Fibroblast of skin of back (primary cell): Measurements from ENCODE around the gene PNPLA7.
A peak's percentile ranks its signal among the peaks of the same experiment; 100 is the strongest.
"Not testable (repeated sequence)": the region's sequence is repeated elsewhere in the genome, so short reads cannot be mapped to it uniquely, and the experiment has no call there.

Experiments used
- DNase-seq: peaks from one replicate; pipeline ENCODE4 v3.0.0-alpha.2; 2013

The PNPLA7 gene

GRCh38 chr9:137575364-137575715 is 25.1 kb upstream of the PNPLA7 start:
- DNase-seq = no peak

DNA sequence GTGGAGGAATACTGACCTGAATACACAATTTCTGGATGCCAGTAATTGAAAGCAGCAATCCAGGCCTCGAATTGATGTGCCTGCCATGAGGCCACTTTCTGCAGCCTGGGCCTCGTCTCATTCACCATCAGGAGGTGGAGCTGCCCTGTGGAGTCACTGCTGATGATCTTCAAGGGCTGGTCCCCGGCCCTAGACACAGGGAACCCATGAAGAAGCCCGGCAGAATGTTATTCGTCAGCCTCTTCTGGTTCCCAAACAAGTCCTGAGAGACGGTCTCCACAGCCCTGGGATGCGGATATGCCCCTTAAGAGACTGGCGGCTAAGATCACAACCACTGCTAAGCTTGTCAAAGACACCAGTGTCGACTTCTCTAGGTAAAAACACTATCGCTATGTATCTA is 24.0 kb upstream of the PNPLA7 start:
- no peak for DNase-seq

GRCh38 chr9:137570566-137570965 is 20.4 kb upstream of the PNPLA7 start:
- no peak for DNase-seq

- no peak for DNase-seq
Observed at GRCh38 chr9:137569609-137570203, 19.5 kb upstream of the PNPLA7 start.

DNA sequence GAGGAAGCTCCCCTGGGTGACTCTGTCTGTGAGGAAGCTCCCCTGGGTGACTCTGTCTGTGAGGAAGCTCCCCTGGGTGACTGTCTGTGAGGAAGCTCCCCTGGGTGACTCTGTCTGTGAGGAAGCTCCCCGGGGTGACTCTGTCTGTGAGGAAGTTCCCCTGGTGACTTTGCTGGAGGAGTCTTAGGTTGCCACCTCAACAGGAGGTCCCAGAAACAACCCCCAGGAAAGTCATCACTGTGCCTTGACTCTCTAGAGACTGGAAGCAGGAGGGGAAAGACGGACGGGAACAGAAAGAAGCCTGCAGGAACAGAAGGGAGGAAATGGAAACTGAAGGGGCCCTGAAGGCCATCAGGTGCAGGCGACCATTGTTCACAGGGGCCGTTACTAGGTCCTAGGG is 18.2 kb upstream of the PNPLA7 start:
- not testable (repeated sequence) for DNase-seq

- no peak for DNase-seq
Observed at GRCh38 chr9:137564817-137565411, 14.7 kb upstream of the PNPLA7 start.

- DNase-seq = no peak
Observed at GRCh38 chr9:137564134-137564533, 13.9 kb upstream of the PNPLA7 start.

GRCh38 chr9:137558127-137558526 is 7.9 kb upstream of the PNPLA7 start:
- no peak for DNase-seq

GRCh38 chr9:137556069-137556838 is 6.1 kb upstream of the PNPLA7 start:
- no peak for DNase-seq

DNA sequence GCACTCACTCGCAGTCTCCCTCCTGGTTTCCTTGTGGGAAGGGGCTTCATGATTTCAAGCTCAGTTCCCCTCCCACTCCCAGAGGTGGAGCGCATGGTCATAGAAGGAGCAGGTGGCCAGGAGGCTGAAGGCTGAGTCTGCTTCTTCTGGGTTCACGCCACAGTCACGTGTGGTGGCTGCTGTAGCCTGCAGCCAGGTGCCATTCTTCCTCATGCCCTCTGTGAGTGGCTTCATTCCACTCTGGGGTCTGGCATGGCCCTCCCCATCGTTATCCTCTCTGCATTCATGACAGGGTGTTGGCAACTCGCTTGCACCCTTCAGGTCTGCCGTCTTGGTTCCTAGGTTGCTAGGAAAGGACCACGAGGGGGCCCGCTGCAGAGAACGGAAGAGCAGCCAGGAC is 5.0 kb upstream of the PNPLA7 start:
- DNase-seq = no peak

DNA sequence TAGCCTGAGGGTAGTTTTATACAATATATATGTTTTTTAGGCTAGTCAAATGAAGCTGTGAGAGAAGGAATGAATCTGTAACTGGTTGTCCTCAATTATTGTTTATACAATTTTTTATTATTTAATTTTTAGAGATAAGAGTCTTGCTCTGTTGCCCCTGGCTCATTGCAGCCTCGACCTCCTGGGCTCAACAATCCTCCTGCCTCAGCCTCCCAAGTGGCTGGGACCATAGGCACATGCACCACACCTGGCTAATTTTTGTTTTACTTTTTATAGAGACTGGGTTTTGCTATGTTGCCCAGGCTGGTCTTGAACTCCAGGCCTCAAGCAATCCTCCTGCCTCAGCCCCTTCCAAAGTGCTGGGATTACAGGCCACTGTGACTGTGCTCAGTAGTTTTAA is 4.1 kb upstream of the PNPLA7 start:
- no peak for DNase-seq

GRCh38 chr9:137553654-137554053 is 3.5 kb upstream of the PNPLA7 start:
- DNase-seq = not testable (repeated sequence)

DNA sequence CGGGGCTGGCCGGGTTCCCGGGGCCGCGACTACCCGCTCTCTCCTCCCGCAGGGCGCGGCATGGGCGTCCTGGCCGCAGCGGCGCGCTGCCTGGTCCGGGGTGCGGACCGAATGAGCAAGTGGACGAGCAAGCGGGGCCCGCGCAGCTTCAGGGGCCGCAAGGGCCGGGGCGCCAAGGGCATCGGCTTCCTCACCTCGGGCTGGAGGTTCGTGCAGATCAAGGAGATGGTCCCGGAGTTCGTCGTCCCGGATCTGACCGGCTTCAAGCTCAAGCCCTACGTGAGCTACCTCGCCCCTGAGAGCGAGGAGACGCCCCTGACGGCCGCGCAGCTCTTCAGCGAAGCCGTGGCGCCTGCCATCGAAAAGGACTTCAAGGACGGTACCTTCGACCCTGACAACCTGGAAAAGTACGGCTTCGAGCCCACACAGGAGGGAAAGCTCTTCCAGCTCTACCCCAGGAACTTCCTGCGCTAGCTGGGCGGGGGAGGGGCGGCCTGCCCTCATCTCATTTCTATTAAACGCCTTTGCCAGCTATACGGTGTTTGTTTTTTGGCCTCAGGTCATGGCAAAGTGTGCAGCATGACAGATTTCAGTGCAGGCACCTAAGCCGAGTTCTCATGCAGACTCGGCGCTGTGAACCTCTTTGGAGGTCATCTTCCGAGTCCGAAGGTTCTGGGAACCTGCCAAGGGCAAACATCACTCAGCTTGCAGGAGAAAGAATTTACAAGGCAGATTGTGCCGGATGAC is 2.0 kb upstream of the PNPLA7 start:
- DNase-seq = peak; percentile 12

DNA sequence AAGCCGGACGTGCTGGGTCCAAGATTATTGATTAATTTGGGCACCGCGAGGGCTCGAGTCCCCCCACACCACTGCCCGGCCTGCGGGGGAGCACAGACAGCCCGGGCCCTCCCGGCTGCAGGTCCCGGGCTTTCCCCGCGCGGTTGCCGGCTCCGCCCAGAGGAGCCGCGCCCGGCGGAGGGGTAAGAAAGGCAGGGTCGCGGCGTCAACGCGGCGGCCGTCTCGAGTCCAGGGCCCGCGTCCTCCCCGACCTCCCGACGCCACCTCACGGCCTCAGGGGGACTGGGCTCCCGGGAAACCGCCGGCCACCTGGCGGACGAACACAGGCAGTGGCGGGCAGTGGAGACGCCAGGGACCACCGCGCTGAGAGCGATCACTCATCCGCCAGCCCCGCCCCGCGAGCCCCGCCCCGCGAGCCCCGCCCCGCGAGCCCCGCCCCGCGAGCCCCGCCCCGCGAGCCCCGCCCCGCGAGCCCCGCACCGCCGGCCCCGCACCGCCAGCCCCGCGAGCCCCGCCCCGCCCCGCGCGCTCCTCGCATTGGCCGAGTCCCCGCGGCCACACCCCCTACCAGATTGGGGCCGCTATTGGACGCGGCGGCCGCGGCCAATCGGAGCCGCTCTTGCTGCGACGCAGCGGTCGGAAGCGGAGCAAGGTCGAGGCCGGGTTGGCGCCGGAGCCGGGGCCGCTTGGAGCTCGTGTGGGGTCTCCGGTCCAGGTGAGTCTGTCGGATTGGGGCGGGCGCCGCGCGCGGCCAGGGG is 1.2 kb upstream of the PNPLA7 start, which contains the start of gene MRPL41:
Gene MRPL41 (plus strand): TSS at position 616 of the 758 bp plus-strand sequence. CDS start 203 bp downstream, outside the sequence.
- DNase-seq = peak; percentile 87

DNA sequence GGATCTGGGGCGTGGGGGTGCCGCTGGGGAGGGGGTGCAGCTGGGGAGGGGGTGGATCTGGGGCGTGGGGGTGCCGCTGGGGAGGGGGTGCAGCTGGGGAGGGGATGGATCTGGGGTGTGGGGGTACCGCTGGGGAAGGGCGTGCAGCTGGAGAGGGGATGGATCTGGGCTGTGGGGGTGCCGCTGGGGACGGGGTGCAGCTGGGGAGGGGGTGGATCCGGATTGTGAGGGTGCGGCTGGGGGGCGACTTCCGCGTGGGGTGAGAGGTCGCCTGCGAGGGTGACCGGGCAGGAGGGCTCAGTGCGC is 709 bp upstream of the PNPLA7 start:
- not testable (repeated sequence) for DNase-seq

GRCh38 chr9:137547687-137548543 is 2.3 kb downstream of the PNPLA7 start:
- no peak for DNase-seq

GRCh38 chr9:137545123-137545522 is 5.1 kb downstream of the PNPLA7 start:
- DNase-seq = peak; percentile 47

GRCh38 chr9:137544176-137544760 is 5.9 kb downstream of the PNPLA7 start:
- DNase-seq = no peak

- DNase-seq = no peak
Observed at GRCh38 chr9:137543237-137543963, 6.8 kb downstream of the PNPLA7 start.

- DNase-seq = no peak
Observed at GRCh38 chr9:137542486-137542885, 7.7 kb downstream of the PNPLA7 start.

DNA sequence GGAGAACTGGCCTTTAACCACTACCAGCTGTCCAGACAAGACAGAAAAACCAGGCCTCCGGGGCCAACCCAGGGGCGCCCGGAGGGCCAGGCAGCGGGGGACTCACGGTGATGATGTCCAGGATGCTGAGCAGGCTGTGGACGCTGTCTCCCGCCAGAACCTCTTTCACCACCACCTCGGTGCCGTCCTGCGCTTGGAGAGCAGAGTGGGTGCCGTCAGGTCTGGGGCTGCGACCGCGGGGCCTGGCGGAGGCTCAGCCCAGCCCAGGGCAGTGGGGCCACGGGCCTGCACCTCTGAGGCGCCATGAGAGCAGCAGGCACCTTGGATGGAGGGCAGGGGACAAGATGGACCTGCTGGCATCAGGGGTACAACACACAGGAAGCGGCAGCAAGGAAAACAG is 9.7 kb downstream of the PNPLA7 start:
- no peak for DNase-seq
